ENCODE data around the gene HNRNPH1. TPM values are rescaled to one million over a fixed set of nuclear protein-coding genes. Genes with fewer than 3 reads are reported as not detected.

HNRNPH1 gene
- total and polyA plus RNA-seq, 2 experiments from 2014 or later, result 410 to 715 TPM

DNA sequence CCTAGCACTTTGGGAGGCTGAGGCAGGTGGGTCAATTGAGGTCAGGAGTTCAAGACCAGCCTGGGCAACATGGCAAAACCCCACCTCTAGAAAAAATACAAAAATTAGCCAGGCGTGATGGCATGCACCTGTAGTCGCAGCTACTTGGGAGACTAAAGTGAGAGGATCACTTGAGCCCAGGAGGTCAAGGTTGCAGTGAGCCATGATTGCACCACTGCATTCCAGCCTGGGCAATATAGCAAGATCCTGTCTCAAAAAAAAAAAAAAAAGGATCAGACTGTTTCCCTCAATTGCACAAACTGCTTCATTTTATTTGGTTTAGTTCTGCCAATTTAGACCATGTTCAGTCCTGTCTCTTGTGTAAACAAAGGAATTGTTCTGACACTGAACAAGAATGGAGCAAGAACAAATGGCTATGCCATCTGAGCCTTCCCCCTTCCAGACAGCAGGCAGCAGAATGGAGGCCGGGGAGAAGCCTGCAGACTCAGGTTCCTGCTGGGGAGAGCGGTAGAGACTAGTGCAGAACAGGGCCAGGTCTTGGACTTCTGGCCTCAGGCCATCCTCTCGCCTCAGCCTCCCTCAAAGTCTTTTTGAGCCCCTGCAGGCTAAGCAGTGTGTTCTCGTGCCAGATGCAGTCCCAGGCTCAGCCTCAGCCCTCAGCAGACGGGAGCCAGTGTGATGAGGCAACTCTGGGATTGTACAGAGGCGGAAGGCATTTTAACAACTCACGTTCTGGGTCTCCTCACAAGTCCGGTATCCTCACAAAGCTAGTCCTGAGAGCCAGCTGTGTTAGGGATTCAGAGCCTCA is 18.2 kb downstream of the HNRNPH1 start:
- H3K4me3 Mint-ChIP-seq, result no peak overlapping the region; the same call in 2 of the 3 replicates
- DNase-seq (ENCODE audit: low spot score) (no peak), ATAC-seq (no peak)
- Histone ChIP-seq H4K20me1 (replicated peaks; ENCODE audit: insufficient read depth) (no peaks in the 10 kb centered on the region; the same call in 1 of the 2 replicates), H3K36me3 (ENCODE audit: insufficient read depth) (peaks cover 16% of the 10 kb centered on the region), H3K4me1 (ENCODE audit: insufficient read depth) (no peaks in the 10 kb centered on the region), H3K27ac (ENCODE audit: low read depth) (no peak overlapping the region), H3F3A (replicated peaks; ENCODE audit: low read depth) (peaks cover 35% of the 10 kb centered on the region), H3K9me2 (ENCODE audit: insufficient read depth) (no peaks in the 10 kb centered on the region), H2AFZ (no peak overlapping the region), H3K4me3 (no peak overlapping the region), H3K79me2 (replicated peaks; ENCODE audit: insufficient read depth) (no peaks in the 10 kb centered on the region; the same call in 1 of the 2 replicates), H3K27me3 (ENCODE audit: insufficient read depth) (no peaks in the 10 kb centered on the region), H3K4me2 (no peak overlapping the region)
- peaks cover 80% of the 10 kb centered on the region for H3K36me3 Mint-ChIP-seq (ENCODE audit: low read depth)
- peaks cover 52% of the 10 kb centered on the region for H3K27me3 Mint-ChIP-seq (ENCODE audit: insufficient read depth, low read depth, poor library complexity)
- H3K27ac Mint-ChIP-seq, result no peak overlapping the region; the same call in 1 of the 2 replicates
- TF ChIP-seq EZH2phosphoT487 (IDR thresholded peaks at IDR 0.05; ENCODE audit: unreplicated experiment) (no peak), EZH2 (IDR thresholded peaks at IDR 0.05; ENCODE audit: low read depth, unreplicated experiment) (no peak), POLR2AphosphoS5 (IDR thresholded peaks at IDR 0.05; ENCODE audit: low read depth) (no peak), STAT1 (IDR thresholded peaks at IDR 0.05; ENCODE audit: unreplicated experiment) (no peak), JUNB (IDR thresholded peaks at IDR 0.05; ENCODE audit: unreplicated experiment) (no peak)
- TF ChIP-seq, protein P1, sequence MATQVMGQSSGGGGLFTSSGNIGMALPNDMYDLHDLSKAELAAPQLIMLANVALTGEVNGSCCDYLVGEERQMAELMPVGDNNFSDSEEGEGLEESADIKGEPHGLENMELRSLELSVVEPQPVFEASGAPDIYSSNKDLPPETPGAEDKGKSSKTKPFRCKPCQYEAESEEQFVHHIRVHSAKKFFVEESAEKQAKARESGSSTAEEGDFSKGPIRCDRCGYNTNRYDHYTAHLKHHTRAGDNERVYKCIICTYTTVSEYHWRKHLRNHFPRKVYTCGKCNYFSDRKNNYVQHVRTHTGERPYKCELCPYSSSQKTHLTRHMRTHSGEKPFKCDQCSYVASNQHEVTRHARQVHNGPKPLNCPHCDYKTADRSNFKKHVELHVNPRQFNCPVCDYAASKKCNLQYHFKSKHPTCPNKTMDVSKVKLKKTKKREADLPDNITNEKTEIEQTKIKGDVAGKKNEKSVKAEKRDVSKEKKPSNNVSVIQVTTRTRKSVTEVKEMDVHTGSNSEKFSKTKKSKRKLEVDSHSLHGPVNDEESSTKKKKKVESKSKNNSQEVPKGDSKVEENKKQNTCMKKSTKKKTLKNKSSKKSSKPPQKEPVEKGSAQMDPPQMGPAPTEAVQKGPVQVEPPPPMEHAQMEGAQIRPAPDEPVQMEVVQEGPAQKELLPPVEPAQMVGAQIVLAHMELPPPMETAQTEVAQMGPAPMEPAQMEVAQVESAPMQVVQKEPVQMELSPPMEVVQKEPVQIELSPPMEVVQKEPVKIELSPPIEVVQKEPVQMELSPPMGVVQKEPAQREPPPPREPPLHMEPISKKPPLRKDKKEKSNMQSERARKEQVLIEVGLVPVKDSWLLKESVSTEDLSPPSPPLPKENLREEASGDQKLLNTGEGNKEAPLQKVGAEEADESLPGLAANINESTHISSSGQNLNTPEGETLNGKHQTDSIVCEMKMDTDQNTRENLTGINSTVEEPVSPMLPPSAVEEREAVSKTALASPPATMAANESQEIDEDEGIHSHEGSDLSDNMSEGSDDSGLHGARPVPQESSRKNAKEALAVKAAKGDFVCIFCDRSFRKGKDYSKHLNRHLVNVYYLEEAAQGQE (IDR thresholded peaks at IDR 0.05; ENCODE audit: unreplicated experiment), result no peak
- TF ChIP-seq, protein P2, sequence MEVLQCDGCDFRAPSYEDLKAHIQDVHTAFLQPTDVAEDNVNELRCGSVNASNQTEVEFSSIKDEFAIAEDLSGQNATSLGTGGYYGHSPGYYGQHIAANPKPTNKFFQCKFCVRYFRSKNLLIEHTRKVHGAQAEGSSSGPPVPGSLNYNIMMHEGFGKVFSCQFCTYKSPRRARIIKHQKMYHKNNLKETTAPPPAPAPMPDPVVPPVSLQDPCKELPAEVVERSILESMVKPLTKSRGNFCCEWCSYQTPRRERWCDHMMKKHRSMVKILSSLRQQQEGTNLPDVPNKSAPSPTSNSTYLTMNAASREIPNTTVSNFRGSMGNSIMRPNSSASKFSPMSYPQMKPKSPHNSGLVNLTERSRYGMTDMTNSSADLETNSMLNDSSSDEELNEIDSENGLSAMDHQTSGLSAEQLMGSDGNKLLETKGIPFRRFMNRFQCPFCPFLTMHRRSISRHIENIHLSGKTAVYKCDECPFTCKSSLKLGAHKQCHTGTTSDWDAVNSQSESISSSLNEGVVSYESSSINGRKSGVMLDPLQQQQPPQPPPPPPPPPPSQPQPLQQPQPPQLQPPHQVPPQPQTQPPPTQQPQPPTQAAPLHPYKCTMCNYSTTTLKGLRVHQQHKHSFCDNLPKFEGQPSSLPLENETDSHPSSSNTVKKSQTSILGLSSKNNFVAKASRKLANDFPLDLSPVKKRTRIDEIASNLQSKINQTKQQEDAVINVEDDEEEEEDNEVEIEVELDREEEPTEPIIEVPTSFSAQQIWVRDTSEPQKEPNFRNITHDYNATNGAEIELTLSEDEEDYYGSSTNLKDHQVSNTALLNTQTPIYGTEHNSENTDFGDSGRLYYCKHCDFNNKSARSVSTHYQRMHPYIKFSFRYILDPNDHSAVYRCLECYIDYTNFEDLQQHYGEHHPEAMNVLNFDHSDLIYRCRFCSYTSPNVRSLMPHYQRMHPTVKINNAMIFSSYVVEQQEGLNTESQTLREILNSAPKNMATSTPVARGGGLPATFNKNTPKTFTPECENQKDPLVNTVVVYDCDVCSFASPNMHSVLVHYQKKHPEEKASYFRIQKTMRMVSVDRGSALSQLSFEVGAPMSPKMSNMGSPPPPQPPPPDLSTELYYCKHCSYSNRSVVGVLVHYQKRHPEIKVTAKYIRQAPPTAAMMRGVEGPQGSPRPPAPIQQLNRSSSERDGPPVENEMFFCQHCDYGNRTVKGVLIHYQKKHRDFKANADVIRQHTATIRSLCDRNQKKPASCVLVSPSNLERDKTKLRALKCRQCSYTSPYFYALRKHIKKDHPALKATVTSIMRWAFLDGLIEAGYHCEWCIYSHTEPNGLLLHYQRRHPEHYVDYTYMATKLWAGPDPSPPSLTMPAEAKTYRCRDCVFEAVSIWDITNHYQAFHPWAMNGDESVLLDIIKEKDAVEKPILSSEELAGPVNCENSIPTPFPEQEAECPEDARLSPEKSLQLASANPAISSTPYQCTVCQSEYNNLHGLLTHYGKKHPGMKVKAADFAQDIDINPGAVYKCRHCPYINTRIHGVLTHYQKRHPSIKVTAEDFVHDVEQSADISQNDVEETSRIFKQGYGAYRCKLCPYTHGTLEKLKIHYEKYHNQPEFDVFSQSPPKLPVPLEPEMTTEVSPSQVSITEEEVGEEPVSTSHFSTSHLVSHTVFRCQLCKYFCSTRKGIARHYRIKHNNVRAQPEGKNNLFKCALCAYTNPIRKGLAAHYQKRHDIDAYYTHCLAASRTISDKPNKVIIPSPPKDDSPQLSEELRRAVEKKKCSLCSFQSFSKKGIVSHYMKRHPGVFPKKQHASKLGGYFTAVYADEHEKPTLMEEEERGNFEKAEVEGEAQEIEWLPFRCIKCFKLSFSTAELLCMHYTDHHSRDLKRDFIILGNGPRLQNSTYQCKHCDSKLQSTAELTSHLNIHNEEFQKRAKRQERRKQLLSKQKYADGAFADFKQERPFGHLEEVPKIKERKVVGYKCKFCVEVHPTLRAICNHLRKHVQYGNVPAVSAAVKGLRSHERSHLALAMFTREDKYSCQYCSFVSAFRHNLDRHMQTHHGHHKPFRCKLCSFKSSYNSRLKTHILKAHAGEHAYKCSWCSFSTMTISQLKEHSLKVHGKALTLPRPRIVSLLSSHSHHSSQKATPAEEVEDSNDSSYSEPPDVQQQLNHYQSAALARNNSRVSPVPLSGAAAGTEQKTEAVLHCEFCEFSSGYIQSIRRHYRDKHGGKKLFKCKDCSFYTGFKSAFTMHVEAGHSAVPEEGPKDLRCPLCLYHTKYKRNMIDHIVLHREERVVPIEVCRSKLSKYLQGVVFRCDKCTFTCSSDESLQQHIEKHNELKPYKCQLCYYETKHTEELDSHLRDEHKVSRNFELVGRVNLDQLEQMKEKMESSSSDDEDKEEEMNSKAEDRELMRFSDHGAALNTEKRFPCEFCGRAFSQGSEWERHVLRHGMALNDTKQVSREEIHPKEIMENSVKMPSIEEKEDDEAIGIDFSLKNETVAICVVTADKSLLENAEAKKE (CRISPR knock-in tag; IDR thresholded peaks at IDR 0.05), result no peak
- no peaks in the 10 kb centered on the region; the same call in 2 of the 3 replicates for H3K4me1 Mint-ChIP-seq
- no peaks in the 10 kb centered on the region; the same call in 2 of the 3 replicates for H3K9me3 Mint-ChIP-seq

All from GM23338 (cell line).